GM21526 (cell line): Measurements from ENCODE around the gene VMO1.

Source experiments
- ATAC-seq: cut with Tn5 transposase; IDR thresholded peaks from one replicate; pipeline ENCODE4 v1.9.1; 2021; ENCODE audit warnings: moderate library complexity; ENCODE audit not compliant: unreplicated experiment, low FRiP score

VMO1 gene

DNA sequence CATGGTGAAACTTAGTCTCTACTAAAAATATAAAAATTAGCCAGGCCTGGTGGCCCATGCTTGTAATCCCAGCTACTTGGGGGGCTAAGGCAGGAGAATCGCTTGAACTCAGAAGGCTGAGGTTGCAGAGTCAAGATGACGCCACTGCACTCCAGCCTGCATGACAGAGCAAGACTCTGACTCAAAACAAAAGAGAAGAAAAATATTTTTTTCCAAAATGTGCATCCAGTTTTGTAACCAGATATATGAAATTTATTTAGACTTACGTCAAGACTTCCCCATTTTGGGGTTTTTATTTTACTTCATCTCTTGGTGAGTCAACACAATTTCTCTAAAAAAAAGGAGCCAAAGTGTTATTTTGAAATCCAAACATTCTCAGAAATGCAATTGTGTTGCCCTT, 20.0 kb downstream of the VMO1 start:
- ATAC-seq = no peak

GRCh38 chr17:4764595-4764994, 21.6 kb downstream of the VMO1 start:
- ATAC-seq = no peak

- no peak for ATAC-seq
Observed at GRCh38 chr17:4759776-4760236, 26.4 kb downstream of the VMO1 start.

DNA sequence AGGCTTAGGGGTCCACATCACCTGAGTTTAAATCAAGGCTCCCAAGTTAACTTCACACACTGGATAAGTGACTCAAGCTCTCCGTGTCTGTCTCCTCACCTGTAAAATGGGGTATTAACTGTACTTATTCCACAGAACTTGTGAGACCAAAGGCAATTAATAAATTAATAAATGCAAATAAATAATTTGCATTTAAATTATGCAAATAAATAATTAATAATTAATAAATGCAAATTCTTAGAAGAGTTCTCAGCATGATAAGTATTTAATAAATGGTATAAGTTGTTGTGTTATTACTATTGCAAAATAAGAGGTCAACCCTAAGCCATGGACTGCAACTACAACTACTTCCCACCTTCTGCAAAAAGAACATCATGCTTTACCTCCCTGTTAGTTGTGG, 32.8 kb downstream of the VMO1 start:
- ATAC-seq = no peak

DNA sequence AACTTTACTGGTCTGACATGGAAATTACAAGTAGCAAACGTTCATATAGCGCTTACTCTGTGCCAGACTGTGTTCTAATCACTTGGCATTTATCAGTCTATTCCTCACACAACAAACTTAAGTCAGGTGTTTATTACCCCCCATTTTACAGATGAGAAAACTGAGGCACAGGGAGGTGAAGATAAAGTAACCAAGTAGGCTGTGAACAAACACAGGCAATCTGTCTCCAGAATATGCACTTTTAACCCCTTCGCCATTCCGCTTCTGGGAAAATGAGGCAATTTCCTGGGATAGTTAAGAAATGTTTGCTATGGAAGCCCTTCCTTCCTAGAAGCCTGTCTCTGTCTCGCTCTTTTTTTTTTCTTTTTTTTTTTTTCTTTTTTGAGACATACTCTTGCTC, 34.2 kb downstream of the VMO1 start:
- ATAC-seq = no peak

DNA sequence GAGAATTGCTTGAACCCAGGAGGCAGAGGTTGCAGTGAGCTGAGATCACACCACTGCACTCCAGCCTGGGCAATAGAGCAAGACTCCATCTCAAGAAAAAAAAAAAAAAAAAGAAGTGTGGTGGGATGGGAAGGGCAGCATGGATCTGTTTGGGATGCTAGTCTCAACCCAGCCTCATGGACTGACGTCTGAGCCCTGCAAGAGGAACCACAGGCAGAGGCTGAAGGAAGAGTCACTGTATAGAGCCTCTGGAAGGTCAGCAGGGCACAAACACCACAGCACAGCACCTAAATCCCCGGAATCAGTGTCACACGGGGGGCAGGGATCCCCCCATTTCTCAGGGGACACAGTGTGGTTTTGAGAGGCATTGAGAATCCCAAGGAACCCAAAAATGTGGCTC, 35.6 kb downstream of the VMO1 start:
- no peak for ATAC-seq

GRCh38 chr17:4748686-4749085, 37.5 kb downstream of the VMO1 start:
- ATAC-seq = no peak

GRCh38 chr17:4747847-4748246, 38.3 kb downstream of the VMO1 start:
- ATAC-seq = no peak

DNA sequence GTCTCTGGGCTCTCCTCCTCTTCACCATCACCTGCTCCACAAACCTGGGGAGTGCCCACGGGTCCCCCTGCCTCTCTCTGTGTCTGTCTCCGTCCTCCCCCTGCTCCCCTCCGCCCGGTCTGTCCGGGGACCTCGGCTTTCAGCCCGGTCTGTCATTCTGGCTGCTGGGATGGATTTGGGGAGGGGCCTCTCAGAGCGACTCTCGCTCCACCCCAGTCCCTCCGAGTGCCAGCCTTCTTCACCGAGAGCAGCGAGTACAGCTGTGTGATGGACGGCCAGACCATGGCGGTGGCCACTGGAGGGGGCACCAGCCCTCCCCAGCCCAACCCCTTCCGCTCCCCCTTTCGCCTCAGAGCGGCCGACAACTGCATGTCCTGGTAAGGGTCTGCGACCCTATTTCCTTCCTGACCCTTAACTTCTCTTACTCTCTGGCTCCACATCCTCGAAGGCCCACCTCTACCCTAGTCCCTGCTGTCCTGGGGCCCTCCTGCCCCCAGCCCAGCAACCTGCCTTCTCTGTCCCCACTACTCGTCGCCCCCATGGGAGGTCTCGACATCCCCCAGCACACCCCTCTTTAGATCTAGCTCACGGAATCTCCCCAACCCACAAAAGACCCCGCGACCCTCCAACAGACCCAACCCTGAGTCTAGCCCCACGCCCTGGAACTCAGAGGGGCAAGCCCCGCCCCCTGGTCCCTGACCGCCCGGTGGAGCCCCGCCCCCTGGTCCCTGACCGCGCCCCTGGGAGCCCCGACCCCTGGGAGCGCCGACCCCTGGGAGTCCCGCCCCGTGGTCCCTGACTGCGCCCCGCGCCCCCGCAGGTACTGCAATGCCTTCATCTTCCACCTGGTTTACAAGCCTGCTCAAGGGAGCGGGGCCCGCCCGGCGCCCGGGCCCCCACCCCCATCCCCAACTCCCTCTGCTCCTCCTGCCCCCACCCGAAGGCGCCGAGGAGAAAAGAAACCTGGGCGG, 40.9 kb downstream of the VMO1 start:
- no peak for ATAC-seq

GRCh38 chr17:4743898-4744297, 42.3 kb downstream of the VMO1 start:
- ATAC-seq = no peak

DNA sequence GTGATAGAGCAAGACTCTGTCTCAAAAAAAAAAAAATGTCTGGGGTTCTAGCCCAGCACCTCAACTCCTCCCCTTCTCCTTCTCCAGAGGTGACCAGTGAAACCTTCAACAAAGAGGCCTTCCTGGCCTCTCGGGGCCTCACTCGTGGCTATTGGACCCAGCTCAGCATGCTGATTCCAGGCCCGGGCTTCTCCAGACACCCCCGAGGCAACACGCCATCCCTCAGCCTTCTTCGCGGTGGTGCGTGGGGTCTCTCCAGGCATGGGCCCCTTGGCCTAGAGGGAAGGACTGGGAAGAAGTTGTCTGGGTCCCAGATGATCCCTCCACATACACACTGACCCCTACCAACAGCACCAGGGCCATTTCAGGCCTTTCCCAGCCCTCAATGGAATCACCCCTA, 42.9 kb downstream of the VMO1 start:
- ATAC-seq = no peak

DNA sequence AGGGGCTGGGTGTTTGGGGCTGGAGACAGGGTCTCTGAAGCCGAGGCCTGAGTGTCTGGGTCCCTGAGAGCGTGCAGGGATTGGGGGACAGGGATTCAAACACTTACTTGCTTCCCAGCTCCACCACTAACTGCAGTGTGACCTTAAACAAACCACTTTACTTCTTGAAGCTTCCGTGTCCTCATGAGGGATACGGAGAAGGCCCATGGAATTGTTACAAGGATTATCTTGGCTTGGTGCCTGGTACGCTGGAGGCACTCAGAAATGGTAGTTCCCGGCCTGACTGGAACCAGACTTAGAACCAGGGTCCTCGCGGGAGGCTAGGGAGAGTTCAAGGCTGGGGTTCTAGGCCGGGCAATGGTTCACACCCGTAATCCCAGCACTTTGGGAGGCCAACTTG, 43.5 kb downstream of the VMO1 start:
- ATAC-seq = no peak

DNA sequence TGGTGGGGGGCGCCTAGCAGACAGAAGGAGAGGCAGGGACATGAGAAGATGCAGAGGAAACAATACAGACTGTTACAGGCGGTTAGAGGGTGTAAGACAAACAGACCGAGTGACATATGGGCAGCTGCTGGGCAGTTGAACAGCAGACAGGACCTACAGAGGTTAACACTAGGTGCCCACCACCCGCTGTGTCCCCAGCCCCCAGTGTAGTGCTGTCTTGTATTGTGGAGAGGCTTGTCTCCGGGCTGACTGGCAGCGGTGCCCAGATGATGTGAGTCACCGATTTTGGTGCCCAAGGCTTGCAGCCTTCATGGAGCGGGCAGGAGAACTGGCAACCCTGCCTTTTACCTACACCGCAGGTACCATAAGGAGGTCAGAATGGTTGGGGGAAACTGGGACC, 44.0 kb downstream of the VMO1 start:
- ATAC-seq = no peak

DNA sequence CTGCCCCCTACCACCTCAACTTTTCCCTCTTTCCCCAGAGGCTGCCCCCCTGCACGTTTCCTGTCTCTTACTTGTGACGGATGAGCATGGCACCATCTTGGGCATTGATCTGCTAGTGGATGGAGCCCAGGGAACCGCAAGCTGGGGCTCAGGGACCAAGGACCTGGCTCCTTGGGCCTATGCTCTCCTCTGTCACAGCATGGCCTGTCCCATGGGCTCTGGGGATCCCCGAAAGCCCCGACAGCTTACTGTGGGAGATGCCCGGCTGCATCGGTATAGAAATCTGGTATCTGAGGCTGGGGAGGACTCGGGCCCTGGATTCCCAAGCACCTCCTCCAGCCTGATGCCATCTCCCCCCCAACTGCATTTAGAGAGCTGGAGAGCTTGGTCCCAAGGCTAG, 44.6 kb downstream of the VMO1 start:
- ATAC-seq = no peak

GRCh38 chr17:4740584-4740983, 45.6 kb downstream of the VMO1 start:
- no peak for ATAC-seq

- ATAC-seq = no peak
Observed at GRCh38 chr17:4740025-4740351, 46.2 kb downstream of the VMO1 start.

DNA sequence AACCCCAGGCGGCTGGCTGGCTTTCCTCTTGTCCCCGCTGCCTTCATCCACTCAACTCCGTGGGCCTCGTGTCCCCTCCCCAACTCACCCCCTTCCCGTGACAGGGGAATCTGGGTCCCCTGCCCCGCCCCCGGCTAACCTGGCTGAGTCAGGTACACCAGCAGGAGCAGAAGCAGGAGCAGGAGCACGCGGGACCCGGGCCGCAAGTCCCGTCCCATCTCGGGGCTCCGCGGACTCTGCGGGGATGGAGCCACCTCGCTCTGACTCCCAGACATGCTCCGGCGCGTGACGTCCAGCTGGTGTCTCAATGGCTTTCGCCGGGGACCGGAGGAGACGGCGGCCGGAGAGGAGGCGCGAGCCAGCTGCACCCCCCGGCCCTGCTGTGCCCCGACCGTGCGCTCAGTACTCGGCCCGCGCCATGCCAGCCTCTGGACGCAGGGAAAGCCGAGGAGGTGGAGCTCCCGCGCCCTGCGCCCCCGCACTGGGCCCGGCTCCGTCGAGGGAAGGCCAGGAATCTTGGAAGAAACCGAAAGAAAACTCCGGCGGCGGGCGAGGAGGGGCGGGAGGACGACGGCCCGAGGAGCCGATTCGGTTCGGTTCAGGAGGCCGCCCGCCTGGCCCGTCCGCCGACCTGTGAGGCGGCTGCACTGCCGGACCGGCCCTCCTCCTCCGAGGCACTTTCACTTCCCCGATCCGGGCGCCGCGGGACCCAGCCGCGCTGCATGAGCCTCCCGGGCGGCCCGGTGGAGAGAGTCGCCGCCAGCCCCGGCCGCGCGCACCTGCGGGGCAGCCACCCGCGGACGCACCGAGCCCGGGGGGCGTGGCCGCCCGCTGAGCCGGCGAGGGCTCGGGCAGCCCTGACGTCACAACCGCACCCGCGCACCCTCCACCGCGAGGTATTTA, 46.8 kb downstream of the VMO1 start, which contains the start of the genes CXCL16 and ZMYND15:
Gene CXCL16 (minus strand): TSS at position 807 of the 903 bp plus-strand sequence. CDS start 589 bp downstream, at position 218.
Gene ZMYND15 (plus strand): TSS at position 712 of the 903 bp plus-strand sequence. CDS start 716 bp downstream, outside the sequence.
- ATAC-seq = no peak

GRCh38 chr17:4738136-4739121, 47.7 kb downstream of the VMO1 start:
- no peak for ATAC-seq

DNA sequence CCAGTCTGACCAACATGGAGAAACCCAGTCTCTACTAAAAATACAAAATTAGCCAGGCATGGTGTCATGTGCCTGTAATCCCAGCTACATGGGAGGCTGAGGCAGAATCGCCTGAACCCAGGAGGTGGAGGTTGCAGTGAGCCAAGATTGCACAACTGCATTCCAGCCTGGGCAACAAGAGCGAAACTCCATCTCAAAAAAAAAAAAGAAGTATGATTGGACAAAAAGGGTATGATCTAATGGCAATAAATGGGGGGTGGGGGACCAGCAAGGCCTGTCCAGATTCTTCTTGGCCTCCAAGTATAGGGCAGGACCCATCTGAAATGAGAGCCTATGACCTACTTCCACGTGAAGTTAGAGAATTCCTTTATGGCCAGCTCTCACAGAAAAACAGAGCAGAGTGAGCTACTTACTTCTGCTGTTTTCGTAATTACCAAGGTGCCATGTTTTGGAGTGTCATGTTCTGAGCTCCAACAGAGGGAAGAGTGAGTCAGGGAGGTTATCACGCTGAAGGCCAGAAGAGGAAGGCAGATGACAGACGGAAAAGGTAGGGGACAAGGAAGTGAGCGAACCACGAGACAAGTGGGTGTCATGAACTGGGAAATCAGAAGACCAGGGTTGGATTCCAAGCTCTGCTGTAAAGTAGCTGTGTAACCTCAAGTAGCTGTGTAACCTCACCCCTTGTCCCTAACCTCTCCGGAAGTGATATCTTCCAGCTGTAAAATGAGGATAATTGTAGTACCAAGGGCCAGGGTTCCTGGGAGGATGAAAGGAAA, 50.1 kb downstream of the VMO1 start:
- no peak for ATAC-seq
